Kidney epithelial cell (primary cell): ENCODE data around the gene NPEPL1. TPM values are rescaled to one million over a fixed set of nuclear protein-coding genes. Genes with fewer than 3 reads are reported as not detected.

Experiments
- DNase-seq: peaks from one replicate; pipeline ENCODE4 v3.0.0-alpha.2; 2010; ENCODE audit warnings: low read depth
- H3K27me3 ChIP-seq: 2 replicates; pipeline ENCODE4 v1.6.0; 2011; ENCODE audit warnings: low read length; ENCODE audit not compliant: control insufficient read depth, insufficient read depth
- H3K36me3 ChIP-seq: 2 replicates; pipeline ENCODE4 v1.5.1; 2011; ENCODE audit warnings: low read length; ENCODE audit not compliant: control insufficient read depth, insufficient read depth
- H3K4me3 ChIP-seq: 2 replicates; pipeline ENCODE4 v1.5.1; 2011; ENCODE audit warnings: low read depth, mild to moderate bottlenecking, control low read depth, low read length
- total RNA-seq: library from RNA; depleted of rRNA; stranded (reverse); fragments of >200 nt; gene quantifications from 2 replicates; pipeline ENCODE4 v1.2.3, GENCODE V29; 2015
- TF ChIP-seq, protein P1 (sequence below): IDR thresholded peaks from 2 replicates; pipeline ENCODE4 v1.5.1; 2011; ENCODE audit warnings: mild to moderate bottlenecking, moderate library complexity, low read length, control low read depth, inconsistent platforms; ENCODE audit not compliant: insufficient read depth, poor library complexity, severe bottlenecking

Gene NPEPL1
- total RNA-seq, 1 donor from 2014 or later = 29.7 TPM

- no peaks in the 10 kb centered on the region for H3K36me3 ChIP-seq
- H3K4me3 ChIP-seq = no peak overlapping the region
- no peak for DNase-seq
- H3K27me3 ChIP-seq = peaks cover 15% of the 10 kb centered on the region
- TF ChIP-seq, protein P1, sequence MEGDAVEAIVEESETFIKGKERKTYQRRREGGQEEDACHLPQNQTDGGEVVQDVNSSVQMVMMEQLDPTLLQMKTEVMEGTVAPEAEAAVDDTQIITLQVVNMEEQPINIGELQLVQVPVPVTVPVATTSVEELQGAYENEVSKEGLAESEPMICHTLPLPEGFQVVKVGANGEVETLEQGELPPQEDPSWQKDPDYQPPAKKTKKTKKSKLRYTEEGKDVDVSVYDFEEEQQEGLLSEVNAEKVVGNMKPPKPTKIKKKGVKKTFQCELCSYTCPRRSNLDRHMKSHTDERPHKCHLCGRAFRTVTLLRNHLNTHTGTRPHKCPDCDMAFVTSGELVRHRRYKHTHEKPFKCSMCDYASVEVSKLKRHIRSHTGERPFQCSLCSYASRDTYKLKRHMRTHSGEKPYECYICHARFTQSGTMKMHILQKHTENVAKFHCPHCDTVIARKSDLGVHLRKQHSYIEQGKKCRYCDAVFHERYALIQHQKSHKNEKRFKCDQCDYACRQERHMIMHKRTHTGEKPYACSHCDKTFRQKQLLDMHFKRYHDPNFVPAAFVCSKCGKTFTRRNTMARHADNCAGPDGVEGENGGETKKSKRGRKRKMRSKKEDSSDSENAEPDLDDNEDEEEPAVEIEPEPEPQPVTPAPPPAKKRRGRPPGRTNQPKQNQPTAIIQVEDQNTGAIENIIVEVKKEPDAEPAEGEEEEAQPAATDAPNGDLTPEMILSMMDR = no peak
Measured at GRCh38 chr20:58712151-58712791, 19.7 kb downstream of the NPEPL1 start.

DNA sequence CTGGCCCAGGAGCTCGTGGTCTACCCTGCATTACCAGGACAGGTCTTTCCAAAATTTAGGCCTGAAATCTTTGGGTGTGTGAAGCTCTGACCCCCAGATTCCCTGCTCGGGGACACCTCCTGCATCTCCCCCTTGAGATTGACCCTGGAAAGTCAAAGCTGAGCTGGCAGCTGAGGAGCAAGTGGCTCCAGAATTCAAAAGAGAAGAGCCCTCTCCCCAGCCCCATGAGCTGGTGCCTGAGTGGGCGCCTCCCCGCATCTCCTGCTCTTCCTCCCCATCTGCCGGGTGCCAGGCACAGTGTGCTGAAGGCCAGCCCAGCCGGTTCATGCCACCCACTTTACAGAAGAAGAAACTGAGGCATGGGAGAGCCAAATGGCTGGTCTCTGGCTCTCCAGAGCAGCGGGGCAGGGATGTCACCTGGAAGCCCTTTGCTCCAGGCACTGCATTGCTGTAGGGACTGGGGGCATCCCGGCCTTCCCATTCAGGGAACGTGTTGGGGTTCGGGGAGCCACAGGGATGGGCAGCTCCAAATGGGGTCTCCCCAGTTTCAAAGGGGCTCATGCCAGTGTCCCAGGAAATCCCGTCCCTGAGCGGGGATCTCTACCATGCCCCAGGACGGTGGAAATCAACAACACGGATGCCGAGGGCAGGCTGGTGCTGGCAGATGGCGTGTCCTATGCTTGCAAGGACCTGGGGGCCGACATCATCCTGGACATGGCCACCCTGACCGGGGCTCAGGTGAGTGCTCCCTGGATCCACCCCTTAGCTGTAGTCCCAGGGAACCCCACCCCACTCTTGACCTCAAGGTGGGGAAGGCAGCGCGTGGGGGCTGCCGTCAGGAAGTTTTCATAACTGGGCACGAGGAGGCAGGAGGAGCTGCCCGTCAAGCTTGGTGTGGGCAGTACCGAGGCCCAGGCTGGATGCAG, 20.5 kb downstream of the NPEPL1 start:
- Histone ChIP-seq H3K27me3 (peaks cover 16% of the 10 kb centered on the region), H3K4me3 (no peak overlapping the region), H3K36me3 (no peaks in the 10 kb centered on the region)
- DNase-seq = no peak
- TF ChIP-seq, protein P1 = no peak

DNA sequence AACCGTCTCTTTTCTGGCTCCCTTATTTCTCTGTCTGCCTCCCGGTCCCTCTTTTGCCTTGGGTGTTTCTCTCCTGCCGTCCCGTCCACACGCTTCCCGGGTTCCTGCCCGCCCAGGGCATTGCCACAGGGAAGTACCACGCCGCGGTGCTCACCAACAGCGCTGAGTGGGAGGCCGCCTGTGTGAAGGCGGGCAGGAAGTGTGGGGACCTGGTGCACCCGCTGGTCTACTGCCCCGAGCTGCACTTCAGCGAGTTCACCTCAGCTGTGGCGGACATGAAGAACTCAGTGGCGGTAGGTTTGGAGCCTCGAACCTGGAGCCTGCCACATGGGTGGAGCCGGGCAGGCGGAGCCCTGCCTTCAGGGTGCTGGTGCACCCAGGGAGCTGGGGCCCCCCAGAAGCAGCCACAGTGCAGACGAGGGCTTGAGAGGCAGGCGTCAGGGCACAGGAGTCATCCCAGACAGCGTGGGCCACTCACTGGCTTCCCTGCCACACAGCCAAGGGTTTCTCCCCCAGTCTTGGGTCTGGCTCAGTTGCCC, 21.3 kb downstream of the NPEPL1 start:
- TF ChIP-seq, protein P1 = no peak

GRCh38 chr20:58714340-58714922, 21.8 kb downstream of the NPEPL1 start:
- Histone ChIP-seq H3K27me3 (peaks cover 21% of the 10 kb centered on the region), H3K4me3 (no peak overlapping the region), H3K36me3 (no peaks in the 10 kb centered on the region)
- no peak for DNase-seq
- TF ChIP-seq, protein P1 = no peak

More for the DNA sequence above, 21.3 kb downstream of the NPEPL1 start:
- Histone ChIP-seq H3K4me3 (no peak overlapping the region), H3K36me3 (no peaks in the 10 kb centered on the region), H3K27me3 (peaks cover 17% of the 10 kb centered on the region)
- no peak for DNase-seq

GRCh38 chr20:58714923-58715351, 22.3 kb downstream of the NPEPL1 start:
- Histone ChIP-seq H3K27me3 (peaks cover 21% of the 10 kb centered on the region), H3K36me3 (no peaks in the 10 kb centered on the region), H3K4me3 (no peak overlapping the region)
- DNase-seq = no peak
- TF ChIP-seq, protein P1 = no peak
